Motor neuron (in vitro differentiated cells): ENCODE measurements around the gene TMX1. TPM values are rescaled to one million over a fixed set of nuclear protein-coding genes. Genes with fewer than 3 reads are reported as not detected.
A peak's percentile ranks its signal among the peaks of the same experiment; 100 is the strongest.

ENCODE experiments used
- ATAC-seq, 8 experiments: fragments of 200-7000 bp; cut with Tn5 transposase; replicated peaks in 6 of 8; 2 replicates each; pipeline ENCODE4 v1.8.0; 2021; ENCODE audit warnings: mild to moderate bottlenecking in 8 of 8, moderate library complexity in 8 of 8
- H3K27ac ChIP-seq, 2 donors: fragments of 250-450 bp; sonication (Bioruptor Pico); 2 replicates each; pipeline ENCODE4 v1.9.0; 2021; ENCODE audit warnings: antibody characterized with exemption in 2 of 2, mild to moderate bottlenecking in 2 of 2, moderate library complexity in 1 of 2
- H3K4me1 ChIP-seq, 2 donors: fragments of 250-450 bp; sonication (Bioruptor Pico); replicated peaks in 1 of 2; 2 replicates each; pipeline ENCODE4 v1.6.1; 2021; ENCODE audit warnings: antibody characterized with exemption in 2 of 2, mild to moderate bottlenecking in 2 of 2, moderate library complexity in 1 of 2
- H3K4me3 ChIP-seq, 5 donors: fragments of 250-450 bp; sonication (Bioruptor Pico); 2 replicates each; pipeline ENCODE4 v1.9.0; 2021; ENCODE audit warnings: antibody characterized with exemption in 5 of 5, mild to moderate bottlenecking in 5 of 5, moderate library complexity in 4 of 5
- WGBS, 10 experiments: fragments of 450-650 bp; shearing (Covaris generic); methylation state at CpG; one replicate each; pipeline ENCODE4 v1.0.0; 2022; 5-methylcytosine and 5-hydroxymethylcytosine counted together
- in situ Hi-C, 9 experiments: fragments of 400-800 bp; cut with MboI; loops; one replicate each; pipeline ENCODE4 v1.15.0; 2021; ENCODE audit warnings: low sequenced_read_pairs in 9 of 9, low pct_unique_long_range_greater_than_20kb in 2 of 9; ENCODE audit not compliant: unreplicated experiment in 9 of 9
- total RNA-seq, 8 experiments: library from RNA; unstranded; fragments of 300-600 nt; gene quantifications; 2 replicates each; pipeline versions ENCODE4 v1.2.3 to v1.2.4, GENCODE V29; 2022

The TMX1 gene
- total RNA-seq, 8 experiments from 2014 or later: 18.3 to 54.7 (median 33.0) TPM

GRCh38 chr14:51298895-51299294 lies 58.8 kb downstream of the TMX1 start:
- ATAC-seq: no peak
- WGBS, 10 experiments: 50 to 86% (median 60%) methylated on average over 1 of the region's 1 CpG; no CpG with 5 or more reads in 5 of the 10 experiments
- peaks cover 7 to 16% of the 10 kb centered on the region in 2 donors for H3K4me1 ChIP-seq
- no peak overlapping the region for H3K4me3 ChIP-seq
- in situ Hi-C loops: loop anchor here in 8 of 9 experiments (10.0 to 25.0 kb wide), 6 partner anchors 363 to 838 kb away; partner anchors contain the start of genes RTRAF (in 5 of the 8) and FRMD6 (in 3 of the 8)
- H3K27ac ChIP-seq: no peak overlapping the region

- 40 to 100% (median 81%) methylated on average over 1 to 2 of the region's 3 CpGs; no CpG with 5 or more reads in 2 of the 10 experiments for WGBS, 10 experiments
- H3K4me3 ChIP-seq: no peak overlapping the region
- in situ Hi-C loops: no loop called here
- peaks cover 12 to 18% of the 10 kb centered on the region in 2 donors for H3K4me1 ChIP-seq
- peak in 5 of 8 experiments; percentile 13 to 73 (median 29) for ATAC-seq
- H3K27ac ChIP-seq: no peak overlapping the region
These were observed 62.4 kb downstream of the TMX1 start for GRCh38 chr14:51302295-51303030.

DNA sequence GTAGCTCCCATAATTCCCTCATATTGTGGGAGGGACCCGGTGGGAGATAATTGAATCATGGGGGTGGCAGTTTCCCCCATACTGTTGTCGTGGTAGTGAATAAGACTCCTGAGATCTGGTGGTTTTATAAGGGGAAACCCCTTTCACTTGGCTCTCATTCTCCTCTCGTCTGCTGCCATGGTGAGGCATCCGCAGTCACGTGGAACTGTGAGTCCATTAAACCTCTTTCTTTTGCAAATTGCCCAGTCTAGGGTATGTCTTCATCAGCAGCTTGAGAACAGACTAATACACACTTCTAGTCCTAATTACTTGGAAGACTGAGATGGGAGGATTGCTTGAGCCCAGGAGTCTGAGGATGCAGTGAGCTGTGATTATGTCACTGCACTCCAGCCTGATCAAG lies 64.4 kb downstream of the TMX1 start:
- H3K4me1 ChIP-seq: peaks cover 12 to 18% of the 10 kb centered on the region in 2 donors
- ATAC-seq: peak in 7 of 8 experiments; percentile 10 to 93 (median 88)
- no peak overlapping the region for H3K4me3 ChIP-seq
- WGBS, 10 experiments: 0 to 80% (median 34%) methylated on average over 1 to 5 of the region's 5 CpGs; no CpG with 5 or more reads in 4 of the 10 experiments
- no peak overlapping the region for H3K27ac ChIP-seq
- in situ Hi-C loops: no loop called here

GRCh38 chr14:51304941-51305340 lies 64.9 kb downstream of the TMX1 start:
- Histone ChIP-seq H3K27ac (no peak overlapping the region), H3K4me3 (no peak overlapping the region), H3K4me1 (peaks cover 12 to 18% of the 10 kb centered on the region in 2 donors)
- peak; percentile 54 to 95 (median 76) for ATAC-seq
- 0 to 100% (median 79%) methylated on average over 1 to 4 of the region's 4 CpGs; no CpG with 5 or more reads in 1 of the 10 experiments for WGBS, 10 experiments
- in situ Hi-C loops: no loop called here

DNA sequence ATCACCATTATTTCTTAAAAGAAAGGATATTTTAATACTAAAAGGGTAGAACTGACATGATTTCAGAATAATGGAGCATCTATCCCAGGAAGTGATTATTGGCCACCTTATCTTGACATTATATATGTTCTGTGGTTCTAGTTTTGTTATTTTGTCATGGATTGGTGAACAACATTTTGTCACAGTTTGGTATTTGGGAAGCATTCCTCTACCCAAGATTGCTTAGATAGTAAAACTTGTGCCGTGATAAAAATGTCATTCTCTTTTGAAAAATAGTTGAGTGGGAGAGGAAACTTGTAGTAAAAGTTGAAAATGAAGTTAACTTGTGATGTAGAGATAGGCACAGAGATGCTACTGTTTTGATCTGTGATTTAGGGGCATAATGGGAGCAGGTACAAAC lies 65.7 kb downstream of the TMX1 start:
- in situ Hi-C loops: no loop called here
- ATAC-seq: no peak
- H3K27ac ChIP-seq: no peak overlapping the region
- 67 to 100% (median 85%) methylated on average over 1 of the region's 1 CpG; no CpG with 5 or more reads in 2 of the 10 experiments for WGBS, 10 experiments
- H3K4me1 ChIP-seq: peaks cover 12 to 18% of the 10 kb centered on the region in 2 donors
- no peak overlapping the region for H3K4me3 ChIP-seq

Other genes starting within 250 kb of the TMX1 start
- gene TRIM9, start 145.1 kb upstream of the TMX1 start, total RNA-seq: 10 to 100 TPM in 6 of 8 experiments, 1 to 10 TPM in 2; 8.8 to 46.7 (median 18.8) TPM